GM12878 (cell line): Measurements from ENCODE around the gene CTNNBL1. TPM values are rescaled to one million over a fixed set of nuclear protein-coding genes. Genes with fewer than 3 reads are reported as not detected.

Source experiments
- EGR1 ChIP-seq, 2 experiments: IDR thresholded peaks; 1 replicate in 1 of 2; 2 replicates in 1 of 2; pipeline ENCODE4 v1.6.1; 2011 to 2012; ENCODE audit warnings: low read depth in 2 of 2, low read length in 2 of 2, borderline replicate concordance in 1 of 2, mild to moderate bottlenecking in 1 of 2, moderate library complexity in 1 of 2
- MEF2B ChIP-seq: fragments of 450-650 bp; IDR thresholded peaks from 2 replicates; pipeline ENCODE4 v1.6.1; 2018; ENCODE audit warnings: mild to moderate bottlenecking, moderate library complexity; ENCODE audit not compliant: partially characterized antibody, poor library complexity, severe bottlenecking
- RCOR1 ChIP-seq: conservative IDR thresholded peaks from 2 replicates; pipeline ENCODE4 v1.6.1; 2012; ENCODE audit warnings: low read depth, low read length, improper control_type of control experiment
- SIX5 ChIP-seq: IDR thresholded peaks from 2 replicates; pipeline ENCODE4 v1.6.1; 2011; ENCODE audit warnings: mild to moderate bottlenecking, low read depth, low read length, moderate library complexity; ENCODE audit not compliant: severe bottlenecking
- ZNF217 ChIP-seq: fragments of 450-650 bp; IDR thresholded peaks from 2 replicates; pipeline ENCODE4 v1.6.1; 2017; ENCODE audit warnings: antibody characterized with exemption, mild to moderate bottlenecking
- polyA plus RNA-seq, 11 experiments: library from polyadenylated mRNA; depleted of rRNA in 4 of 11; unstranded in 6 of 11; stranded (reverse) in 5 of 11; fragments of >200 nt; fragmentation: Nextera tagmentation in 4 of 11; fragmentation: Illumina TruSeq in 1 of 11; extraction: Ambion mirVana in 4 of 11; extraction: Trizol in 1 of 11; gene quantifications; 1 replicate in 1 of 11; 2 replicates in 10 of 11; pipeline versions ENCODE4 v1.2.1 to v1.2.3, GENCODE V29; 2011 to 2016; ENCODE audit warnings: inconsistent platforms in 2 of 11, missing spikeins in 2 of 11, low read depth in 1 of 11
- total RNA-seq, 4 experiments: library from RNA; depleted of rRNA in 3 of 4; stranded (reverse); fragments of >200 nt in 3 of 4; fragmentation: Illumina TruSeq in 1 of 4; extraction: Trizol in 1 of 4; gene quantifications; 2 replicates each; pipeline versions ENCODE4 v1.2.1 to v1.2.3, GENCODE V29; 2013 to 2021
- TF ChIP-seq, protein P1 (sequence below): fragments of 450-650 bp; IDR thresholded peaks from 2 replicates; pipeline ENCODE4 v1.6.1; 2016; ENCODE audit warnings: mild to moderate bottlenecking, moderate library complexity, borderline replicate concordance
- TF ChIP-seq, protein P2 (sequence below): IDR thresholded peaks from 2 replicates; pipeline ENCODE4 v1.6.1; 2011; ENCODE audit warnings: low read depth, mild to moderate bottlenecking, low read length, moderate library complexity, borderline replicate concordance; ENCODE audit errors: extremely low read depth

The CTNNBL1 gene
- total and polyA plus RNA-seq, 10 of the 15 experiments (the other 5 are each of a cell fraction or from before 2014, with no cell fraction given) = 43.1 to 102 (median 67.8) TPM

- TF ChIP-seq, protein P1, sequence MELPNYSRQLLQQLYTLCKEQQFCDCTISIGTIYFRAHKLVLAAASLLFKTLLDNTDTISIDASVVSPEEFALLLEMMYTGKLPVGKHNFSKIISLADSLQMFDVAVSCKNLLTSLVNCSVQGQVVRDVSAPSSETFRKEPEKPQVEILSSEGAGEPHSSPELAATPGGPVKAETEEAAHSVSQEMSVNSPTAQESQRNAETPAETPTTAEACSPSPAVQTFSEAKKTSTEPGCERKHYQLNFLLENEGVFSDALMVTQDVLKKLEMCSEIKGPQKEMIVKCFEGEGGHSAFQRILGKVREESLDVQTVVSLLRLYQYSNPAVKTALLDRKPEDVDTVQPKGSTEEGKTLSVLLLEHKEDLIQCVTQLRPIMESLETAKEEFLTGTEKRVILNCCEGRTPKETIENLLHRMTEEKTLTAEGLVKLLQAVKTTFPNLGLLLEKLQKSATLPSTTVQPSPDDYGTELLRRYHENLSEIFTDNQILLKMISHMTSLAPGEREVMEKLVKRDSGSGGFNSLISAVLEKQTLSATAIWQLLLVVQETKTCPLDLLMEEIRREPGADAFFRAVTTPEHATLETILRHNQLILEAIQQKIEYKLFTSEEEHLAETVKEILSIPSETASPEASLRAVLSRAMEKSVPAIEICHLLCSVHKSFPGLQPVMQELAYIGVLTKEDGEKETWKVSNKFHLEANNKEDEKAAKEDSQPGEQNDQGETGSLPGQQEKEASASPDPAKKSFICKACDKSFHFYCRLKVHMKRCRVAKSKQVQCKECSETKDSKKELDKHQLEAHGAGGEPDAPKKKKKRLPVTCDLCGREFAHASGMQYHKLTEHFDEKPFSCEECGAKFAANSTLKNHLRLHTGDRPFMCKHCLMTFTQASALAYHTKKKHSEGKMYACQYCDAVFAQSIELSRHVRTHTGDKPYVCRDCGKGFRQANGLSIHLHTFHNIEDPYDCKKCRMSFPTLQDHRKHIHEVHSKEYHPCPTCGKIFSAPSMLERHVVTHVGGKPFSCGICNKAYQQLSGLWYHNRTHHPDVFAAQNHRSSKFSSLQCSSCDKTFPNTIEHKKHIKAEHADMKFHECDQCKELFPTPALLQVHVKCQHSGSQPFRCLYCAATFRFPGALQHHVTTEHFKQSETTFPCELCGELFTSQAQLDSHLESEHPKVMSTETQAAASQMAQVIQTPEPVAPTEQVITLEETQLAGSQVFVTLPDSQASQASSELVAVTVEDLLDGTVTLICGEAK = no peak
- no peak for TF ChIP-seq ZNF217
- no peak for TF ChIP-seq EGR1 (IDR thresholded peaks at IDR 0.05; ENCODE audit: borderline replicate concordance in 1 of 2, low read depth in 2 of 2, low read length in 2 of 2)
- TF ChIP-seq, protein P2, sequence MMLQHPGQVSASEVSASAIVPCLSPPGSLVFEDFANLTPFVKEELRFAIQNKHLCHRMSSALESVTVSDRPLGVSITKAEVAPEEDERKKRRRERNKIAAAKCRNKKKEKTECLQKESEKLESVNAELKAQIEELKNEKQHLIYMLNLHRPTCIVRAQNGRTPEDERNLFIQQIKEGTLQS = no peak
- TF ChIP-seq SIX5 = no peak
- TF ChIP-seq RCOR1 = no peak
- no peak for TF ChIP-seq MEF2B
- TF ChIP-seq, all 136 proteins: peak for 0
These were observed 221.0 kb downstream of the CTNNBL1 start (continued) for GRCh38 chr20:37914672-37915433.
